22Rv1 (cell line): ENCODE data around the gene RING1.

Source experiments
- H3K27ac ChIP-seq: fragments of 450-650 bp; 2 replicates; pipeline ENCODE4 v1.5.1; 2017
- CTCF ChIP-seq: fragments of 450-650 bp; IDR thresholded peaks from 2 replicates; pipeline ENCODE4 v1.5.1; 2017; ENCODE audit warnings: mild to moderate bottlenecking
- ZFX ChIP-seq: fragments of 450-650 bp; IDR thresholded peaks from 2 replicates; pipeline ENCODE4 v1.6.1; 2017; ENCODE audit warnings: antibody characterized with exemption, borderline replicate concordance

RING1 gene

DNA sequence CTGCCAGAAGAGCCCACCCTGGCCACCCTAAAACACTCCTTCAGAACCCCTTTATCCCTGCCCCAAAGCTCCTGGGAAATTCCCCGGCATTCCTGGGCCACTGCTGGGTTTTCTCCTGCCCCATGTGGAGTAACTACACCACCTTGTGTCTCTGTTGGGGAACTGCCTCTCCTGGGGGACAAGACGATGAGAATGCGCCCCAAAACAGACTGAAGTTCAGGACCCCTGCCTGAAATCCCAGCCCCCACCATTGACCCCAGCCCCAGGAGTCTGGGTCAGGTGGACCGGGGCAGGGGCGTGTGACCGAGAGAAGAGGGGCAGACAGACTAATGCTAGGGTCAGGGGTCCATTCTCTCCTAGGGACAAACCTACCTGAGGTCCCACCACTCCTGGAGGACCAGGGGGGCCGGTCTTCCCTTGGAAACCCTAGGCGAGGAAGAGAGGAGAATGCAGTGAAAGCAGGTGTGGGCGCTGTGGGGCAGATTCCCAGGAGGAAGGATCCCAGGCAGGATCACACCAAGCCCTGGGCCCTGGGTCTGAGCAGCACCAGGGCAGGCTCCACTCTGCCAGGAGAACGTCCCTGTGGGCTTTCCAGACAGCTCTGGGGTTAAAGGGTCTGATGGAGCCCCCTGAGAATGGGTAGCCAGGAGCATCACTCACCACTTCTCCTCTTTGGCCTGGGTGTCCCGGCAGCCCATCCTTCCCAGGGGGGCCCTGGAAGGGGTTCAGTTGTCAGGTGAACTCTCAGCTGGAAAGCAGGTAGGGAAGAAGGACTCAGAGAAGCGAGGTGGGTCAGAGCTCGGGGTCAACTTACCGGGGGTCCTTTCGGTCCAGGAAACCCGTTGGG, 35.4 kb upstream of the RING1 start:
- no peak for TF ChIP-seq ZFX
- TF ChIP-seq CTCF = peak; percentile 38
- H3K27ac ChIP-seq = no peak overlapping the region

- no peak overlapping the region for H3K27ac ChIP-seq
- TF ChIP-seq CTCF (no peak), ZFX (no peak)
Measured at GRCh38 chr6:33173535-33174180, 34.6 kb upstream of the RING1 start.

GRCh38 chr6:33174784-33175183, 33.5 kb upstream of the RING1 start:
- no peak for TF ChIP-seq ZFX
- TF ChIP-seq CTCF = no peak
- no peak overlapping the region for H3K27ac ChIP-seq

DNA sequence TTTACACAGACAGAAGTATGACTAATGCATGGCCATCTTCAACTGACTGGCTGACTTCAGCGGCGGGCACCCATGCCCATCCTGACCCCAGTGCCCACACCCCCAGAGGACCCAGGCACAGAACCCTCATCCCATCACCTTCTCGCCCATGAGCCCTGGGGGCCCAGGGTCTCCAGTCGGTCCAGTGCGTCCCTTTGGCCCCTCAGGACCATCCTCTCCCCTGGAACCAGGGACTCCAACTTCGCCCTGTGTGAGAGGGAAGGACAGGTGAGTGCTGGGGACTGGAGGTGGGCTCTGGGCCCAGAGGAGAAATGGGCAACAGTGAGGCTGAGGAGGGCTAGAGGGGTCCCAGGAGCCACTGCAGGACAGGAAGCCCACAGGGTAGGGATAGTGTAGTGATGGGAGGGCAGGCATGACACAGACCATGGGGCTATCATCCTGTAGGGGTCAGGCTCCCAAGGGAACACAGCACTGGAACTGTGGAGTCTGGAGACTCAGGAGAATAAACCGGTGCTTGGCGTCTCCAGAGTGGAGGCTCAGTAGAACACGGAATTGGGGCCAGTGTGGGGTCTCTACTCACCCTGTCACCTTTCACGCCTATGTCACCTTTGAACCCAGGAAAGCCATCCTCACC, 32.7 kb upstream of the RING1 start:
- H3K27ac ChIP-seq = no peak overlapping the region
- no peak; the same call in 1 of the 2 replicates for TF ChIP-seq CTCF
- no peak for TF ChIP-seq ZFX

DNA sequence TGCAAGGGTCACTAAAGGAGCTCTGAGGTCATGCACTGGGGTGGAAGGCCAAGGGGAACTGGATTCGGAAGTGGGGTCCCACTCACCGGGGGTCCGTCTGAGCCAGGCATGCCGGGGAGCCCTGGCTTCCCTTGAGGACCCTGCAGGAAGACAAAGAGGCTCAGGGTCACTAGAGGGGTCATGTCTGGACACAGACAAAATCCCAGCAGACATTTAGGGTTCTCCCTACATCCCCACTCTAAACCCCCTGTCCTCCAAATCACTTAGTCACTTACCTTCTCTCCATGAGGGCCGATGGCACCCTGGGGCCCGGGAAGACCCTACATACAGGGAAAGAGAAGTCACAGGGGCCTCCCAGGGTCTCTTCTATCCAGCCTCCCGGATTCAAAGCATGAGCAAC, 31.4 kb upstream of the RING1 start:
- TF ChIP-seq CTCF (no peak), ZFX (no peak)
- no peak overlapping the region for H3K27ac ChIP-seq

DNA sequence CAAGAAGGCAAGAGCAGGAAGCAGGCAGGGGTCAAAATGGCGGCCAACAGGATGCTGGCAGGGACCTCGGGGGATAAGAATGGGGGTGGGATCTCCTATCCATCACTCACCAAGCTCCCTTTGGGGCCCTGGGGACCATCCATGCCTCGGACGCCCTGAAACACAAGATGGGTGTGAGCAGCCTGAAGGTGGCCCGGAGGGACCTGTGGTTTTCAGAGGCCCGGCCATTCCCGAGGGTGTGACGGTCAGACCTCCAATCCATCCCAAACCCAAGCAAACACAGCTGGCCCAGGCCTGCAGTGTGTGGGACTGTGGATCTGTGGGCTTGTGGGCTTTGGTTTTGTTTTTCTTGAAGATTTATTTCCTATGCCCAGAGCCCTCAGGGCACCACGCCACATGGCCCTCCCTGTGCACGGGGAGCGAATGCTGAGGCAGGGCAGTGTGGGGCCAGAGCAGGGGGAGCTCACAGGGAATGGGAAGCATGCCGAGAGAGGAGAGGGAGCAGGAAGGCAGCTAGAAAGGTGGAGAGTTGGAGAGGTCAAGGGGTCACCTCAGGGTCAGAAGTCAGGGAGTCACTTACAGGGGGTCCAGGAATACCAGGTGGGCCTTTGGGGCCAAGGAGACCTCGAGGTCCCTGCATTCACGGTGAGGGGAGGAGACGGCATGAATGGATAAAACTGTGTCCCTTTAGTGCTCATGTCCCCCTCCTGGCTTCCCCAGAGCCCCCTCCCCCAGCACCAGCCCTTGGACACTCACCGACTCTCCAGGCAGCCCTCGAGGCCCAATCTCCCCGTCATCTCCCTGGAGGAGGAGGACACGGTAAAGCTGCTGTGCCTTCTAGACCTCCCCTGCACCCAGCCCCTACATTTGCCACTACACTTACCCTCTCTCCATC, 30.5 kb upstream of the RING1 start:
- TF ChIP-seq ZFX = no peak
- TF ChIP-seq CTCF = no peak

More for the DNA sequence above, 30.5 kb upstream of the RING1 start:
- H3K27ac ChIP-seq = no peak overlapping the region
